Measurements from ENCODE around the gene KIRREL2. TPM values are rescaled to one million over a fixed set of nuclear protein-coding genes. Genes with fewer than 3 reads are reported as not detected.

The KIRREL2 gene
- total and polyA plus RNA-seq, 9 donors, result 0.02 to 0.15 (median 0.08) TPM; not detected in 5

DNA sequence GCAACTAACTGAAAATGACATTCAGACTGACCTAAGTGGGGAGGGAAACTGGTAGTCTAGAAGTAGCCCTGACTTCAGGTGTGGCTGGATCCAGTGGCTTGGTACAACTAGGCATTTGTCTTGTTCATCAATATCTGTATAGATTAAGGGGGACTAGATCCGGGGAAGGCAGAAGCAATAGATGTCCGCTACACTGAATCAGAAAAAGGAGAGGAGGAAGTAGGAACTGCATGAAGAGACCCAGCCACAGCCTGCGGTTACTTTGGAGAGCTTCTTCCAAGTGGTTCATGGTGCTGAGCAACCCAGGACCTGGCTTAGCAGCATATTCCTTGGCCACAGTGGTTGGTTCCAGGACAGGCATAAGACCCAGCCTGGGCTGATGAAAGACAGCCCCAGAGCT lies 34.1 kb upstream of the KIRREL2 start:
- 65 to 76% (median 71%) methylated on average over 3 of the region's 3 CpGs for WGBS, 3 donors
- Histone ChIP-seq H3K9me3 (no peaks in the 10 kb centered on the region), H3K36me3 (no peaks in the 10 kb centered on the region), H3K4me3 (no peak overlapping the region), H3K4me1 (ENCODE audit: insufficient read depth) (no peaks in the 10 kb centered on the region), H3K27me3 (no peaks in the 10 kb centered on the region), H3K27ac (no peak overlapping the region)
- intact Hi-C loops (cut with DNase I), result loop anchor here in 1 of 4 donors (10.0 kb wide), 1 partner anchor 128 kb away; no protein-coding TSS in a partner anchor
- no peak for DNase-seq
- no peak for TF ChIP-seq EP300 (IDR thresholded peaks at IDR 0.05)
- TF ChIP-seq POLR2A (IDR thresholded peaks at IDR 0.05), result no peak
- TF ChIP-seq, protein P1, sequence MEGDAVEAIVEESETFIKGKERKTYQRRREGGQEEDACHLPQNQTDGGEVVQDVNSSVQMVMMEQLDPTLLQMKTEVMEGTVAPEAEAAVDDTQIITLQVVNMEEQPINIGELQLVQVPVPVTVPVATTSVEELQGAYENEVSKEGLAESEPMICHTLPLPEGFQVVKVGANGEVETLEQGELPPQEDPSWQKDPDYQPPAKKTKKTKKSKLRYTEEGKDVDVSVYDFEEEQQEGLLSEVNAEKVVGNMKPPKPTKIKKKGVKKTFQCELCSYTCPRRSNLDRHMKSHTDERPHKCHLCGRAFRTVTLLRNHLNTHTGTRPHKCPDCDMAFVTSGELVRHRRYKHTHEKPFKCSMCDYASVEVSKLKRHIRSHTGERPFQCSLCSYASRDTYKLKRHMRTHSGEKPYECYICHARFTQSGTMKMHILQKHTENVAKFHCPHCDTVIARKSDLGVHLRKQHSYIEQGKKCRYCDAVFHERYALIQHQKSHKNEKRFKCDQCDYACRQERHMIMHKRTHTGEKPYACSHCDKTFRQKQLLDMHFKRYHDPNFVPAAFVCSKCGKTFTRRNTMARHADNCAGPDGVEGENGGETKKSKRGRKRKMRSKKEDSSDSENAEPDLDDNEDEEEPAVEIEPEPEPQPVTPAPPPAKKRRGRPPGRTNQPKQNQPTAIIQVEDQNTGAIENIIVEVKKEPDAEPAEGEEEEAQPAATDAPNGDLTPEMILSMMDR (IDR thresholded peaks at IDR 0.05), result no peak

DNA sequence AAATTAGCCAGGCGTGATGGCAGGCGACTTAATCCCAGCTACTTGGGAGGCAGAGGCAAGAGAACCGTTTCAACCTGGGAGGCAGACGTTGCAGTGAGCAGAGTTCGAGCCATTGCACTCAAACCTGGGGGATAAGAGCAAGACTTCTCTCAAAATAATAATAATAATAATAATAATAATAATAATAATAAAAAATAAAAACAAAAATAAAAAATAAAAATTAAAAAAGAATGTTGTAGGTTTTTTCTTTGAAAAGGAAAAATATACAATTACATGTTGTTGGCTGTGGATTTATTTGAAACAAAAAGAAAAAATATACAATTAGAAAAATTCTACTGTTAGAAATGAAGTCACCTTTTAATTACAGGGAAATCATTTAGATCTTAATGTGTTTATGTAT lies 32.6 kb upstream of the KIRREL2 start:
- no peak for DNase-seq
- TF ChIP-seq EP300 (IDR thresholded peaks at IDR 0.05) (no peak), POLR2A (IDR thresholded peaks at IDR 0.05) (no peak)
- TF ChIP-seq, protein P1 (IDR thresholded peaks at IDR 0.05), result no peak
- 74 to 80% (median 76%) methylated on average over 5 of the region's 5 CpGs for WGBS, 3 donors
- intact Hi-C loops (cut with DNase I), result loop anchor here in 1 of 4 donors (10.0 kb wide), 1 partner anchor 129 kb away; no protein-coding TSS in a partner anchor
- no peak overlapping the region for H3K27ac ChIP-seq
- no peaks in the 10 kb centered on the region for H3K27me3 ChIP-seq
- H3K36me3 ChIP-seq, result no peaks in the 10 kb centered on the region
- no peak overlapping the region for H3K4me3 ChIP-seq
- no peaks in the 10 kb centered on the region for H3K4me1 ChIP-seq (ENCODE audit: insufficient read depth)
- H3K9me3 ChIP-seq, result no peaks in the 10 kb centered on the region

DNA sequence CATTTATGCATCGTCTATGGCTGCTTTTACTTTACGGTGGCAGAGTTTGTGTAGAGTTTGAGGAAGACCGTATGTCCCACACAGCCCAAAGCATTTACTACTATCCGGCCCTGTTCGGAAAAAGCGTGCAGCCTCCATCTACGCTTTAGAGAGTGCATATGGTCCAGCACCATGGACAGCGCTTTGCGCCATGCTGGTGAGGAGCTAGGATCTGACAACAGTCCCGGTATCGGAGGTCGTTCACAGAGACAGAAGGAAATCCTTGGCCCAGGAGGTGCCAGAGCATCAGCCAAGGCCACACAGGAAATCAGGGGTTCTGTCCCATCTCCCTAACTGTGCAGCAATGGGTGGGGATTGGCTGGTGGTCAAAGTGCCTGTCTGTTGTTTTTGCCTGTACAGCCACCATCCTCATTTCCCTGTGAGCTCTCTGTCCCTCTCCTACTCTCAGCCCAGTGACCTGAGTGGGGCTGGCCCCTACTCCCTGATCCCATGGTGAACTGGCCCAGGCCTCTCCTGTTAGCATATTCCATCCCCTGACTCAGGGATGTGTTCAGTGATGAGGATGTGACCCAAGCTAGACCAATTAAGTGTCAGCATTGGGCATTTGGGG lies 27.9 kb upstream of the KIRREL2 start:
- intact Hi-C loops (cut with DNase I), result loop anchor here in 1 of 4 donors (10.0 kb wide), 1 partner anchor 134 kb away; no protein-coding TSS in a partner anchor
- Histone ChIP-seq H3K4me1 (ENCODE audit: insufficient read depth) (no peaks in the 10 kb centered on the region), H3K27ac (no peak overlapping the region), H3K36me3 (no peaks in the 10 kb centered on the region), H3K27me3 (no peaks in the 10 kb centered on the region), H3K9me3 (no peaks in the 10 kb centered on the region), H3K4me3 (no peak overlapping the region)
- DNase-seq, result peak; percentile 43 to 83 (median 70)
- WGBS, 3 donors, result 2 to 4% (median 3%) methylated on average over 12 of the region's 12 CpGs
- TF ChIP-seq EP300 (IDR thresholded peaks at IDR 0.05) (no peak), POLR2A (IDR thresholded peaks at IDR 0.05) (no peak)
- TF ChIP-seq, protein P1 (IDR thresholded peaks at IDR 0.05), result no peak

DNA sequence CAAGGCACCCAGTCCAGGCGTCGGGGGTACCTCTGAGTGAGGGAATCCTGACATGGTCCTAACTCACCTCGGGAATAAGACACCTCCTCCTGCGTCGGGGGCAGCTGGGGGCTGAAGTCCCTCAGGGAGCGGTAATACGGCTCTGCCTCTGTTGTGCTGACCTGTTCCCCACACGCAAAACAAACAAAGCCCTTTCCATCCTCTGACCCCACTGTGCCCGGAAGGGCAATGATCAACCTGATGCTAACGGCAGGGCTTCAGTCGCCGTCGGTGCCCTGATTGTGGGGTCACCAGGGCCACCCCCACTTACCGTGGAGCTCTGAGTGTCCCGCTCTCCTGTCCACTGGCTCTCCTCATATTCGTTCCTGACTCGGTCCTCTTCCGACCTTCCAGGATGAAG lies 25.7 kb upstream of the KIRREL2 start:
- TF ChIP-seq EP300 (IDR thresholded peaks at IDR 0.05) (no peak), POLR2A (IDR thresholded peaks at IDR 0.05) (no peak)
- TF ChIP-seq, protein P1 (IDR thresholded peaks at IDR 0.05), result no peak
- H3K9me3 ChIP-seq, result no peaks in the 10 kb centered on the region
- no peak overlapping the region for H3K4me3 ChIP-seq
- intact Hi-C loops (cut with DNase I), result loop anchor here in 1 of 4 donors (5.0 kb wide), 1 partner anchor 154 kb away; no protein-coding TSS in a partner anchor
- no peaks in the 10 kb centered on the region for H3K36me3 ChIP-seq
- H3K27ac ChIP-seq, result no peak overlapping the region
- 62 to 70% (median 67%) methylated on average over 17 to 18 of the region's 18 CpGs for WGBS, 3 donors
- H3K27me3 ChIP-seq, result no peaks in the 10 kb centered on the region
- no peak for DNase-seq
- H3K4me1 ChIP-seq (ENCODE audit: insufficient read depth), result no peaks in the 10 kb centered on the region
